Mesenchymal stem cell (in vitro differentiated cells and primary cell): ENCODE data around the gene BRME1.

Source experiments
- DNase-seq: peaks from one replicate; pipeline ENCODE4 v3.0.0-alpha.2; 2013
- H2AFZ ChIP-seq: one replicate; pipeline ENCODE4 v1.6.1; 2013; ENCODE audit warnings: low read depth, mild to moderate bottlenecking, control low read depth, inconsistent platforms, low read length, moderate library complexity
- H2AK5ac ChIP-seq: 2 replicates; pipeline ENCODE4 v1.6.1; 2013; ENCODE audit warnings: low read length, moderate library complexity, mild to moderate bottlenecking, inconsistent platforms; ENCODE audit not compliant: severe bottlenecking
- H2BK120ac ChIP-seq: one replicate; pipeline ENCODE4 v1.6.1; 2013; ENCODE audit warnings: low read depth, mild to moderate bottlenecking, inconsistent platforms, low read length, moderate library complexity
- H2BK12ac ChIP-seq, 2 experiments: one replicate each; pipeline ENCODE4 v1.6.1; 2013; ENCODE audit warnings: inconsistent platforms in 2 of 2, low read length in 2 of 2, mild to moderate bottlenecking in 2 of 2, moderate library complexity in 2 of 2, control low read depth in 1 of 2
- H2BK15ac ChIP-seq: one replicate; pipeline ENCODE4 v1.6.1; 2013; ENCODE audit warnings: mild to moderate bottlenecking, low read depth, inconsistent platforms; ENCODE audit not compliant: poor library complexity, severe bottlenecking
- H2BK5ac ChIP-seq: 2 replicates; pipeline ENCODE4 v1.6.1; 2013; ENCODE audit warnings: low read depth, mild to moderate bottlenecking, low read length, control low read depth, inconsistent platforms; ENCODE audit not compliant: poor library complexity, severe bottlenecking
- H3K14ac ChIP-seq, 2 experiments: one replicate each; pipeline ENCODE4 v1.6.1; 2013; ENCODE audit warnings: inconsistent platforms in 2 of 2, low read length in 2 of 2, control low read depth in 1 of 2, mild to moderate bottlenecking in 1 of 2, moderate library complexity in 1 of 2
- H3K18ac ChIP-seq, 2 experiments: one replicate each; pipeline ENCODE4 v1.6.1; 2013; ENCODE audit warnings: inconsistent platforms in 2 of 2, low read length in 2 of 2, control low read depth in 1 of 2, low read depth in 1 of 2, mild to moderate bottlenecking in 1 of 2
- H3K23ac ChIP-seq, 2 experiments: one replicate each; pipeline ENCODE4 v1.6.1; 2013; ENCODE audit warnings: inconsistent platforms in 2 of 2, low read length in 2 of 2, mild to moderate bottlenecking in 2 of 2, moderate library complexity in 2 of 2, control low read depth in 1 of 2
- H3K27ac ChIP-seq: 2 replicates; pipeline ENCODE4 v1.5.1; 2013; ENCODE audit warnings: mild to moderate bottlenecking, moderate library complexity, low read length, control low read depth, inconsistent platforms; ENCODE audit not compliant: poor library complexity, severe bottlenecking
- H3K27me3 ChIP-seq, 2 experiments: 2 replicates each; pipeline versions ENCODE4 v1.6.1 to v1.7.0; 2013; ENCODE audit warnings: low read length in 2 of 2, mild to moderate bottlenecking in 2 of 2, moderate library complexity in 2 of 2, control low read depth in 1 of 2, inconsistent platforms in 1 of 2; ENCODE audit not compliant: control insufficient read depth in 1 of 2, insufficient read depth in 1 of 2
- H3K36me3 ChIP-seq, 2 experiments: 2 replicates each; pipeline versions ENCODE4 v1.6.1 to v1.7.0; 2013; ENCODE audit warnings: low read length in 2 of 2, control low read depth in 1 of 2, inconsistent platforms in 1 of 2, low read depth in 1 of 2, mild to moderate bottlenecking in 1 of 2; ENCODE audit not compliant: insufficient read depth in 2 of 2, control insufficient read depth in 1 of 2
- H3K4ac ChIP-seq, 2 experiments: one replicate each; pipeline ENCODE4 v1.6.1; 2013; ENCODE audit warnings: inconsistent platforms in 2 of 2, low read length in 2 of 2, mild to moderate bottlenecking in 2 of 2, moderate library complexity in 2 of 2, control low read depth in 1 of 2, low read depth in 1 of 2
- H3K4me1 ChIP-seq: 2 replicates; pipeline ENCODE4 v1.6.1; 2013; ENCODE audit warnings: low read depth, low read length, control low read depth; ENCODE audit not compliant: control insufficient read depth, insufficient read depth
- H3K4me2 ChIP-seq: 2 replicates; pipeline ENCODE4 v1.6.1; 2013; ENCODE audit warnings: low read length, mild to moderate bottlenecking, inconsistent platforms; ENCODE audit not compliant: poor library complexity, severe bottlenecking
- H3K4me3 ChIP-seq, 2 experiments: 2 replicates each; pipeline versions ENCODE4 v1.5.1 to v1.7.0; 2013; ENCODE audit warnings: low read length in 2 of 2, mild to moderate bottlenecking in 2 of 2, control low read depth in 1 of 2, low read depth in 1 of 2; ENCODE audit not compliant: insufficient read depth in 1 of 2
- H3K79me1 ChIP-seq: replicated peaks from 2 replicates; pipeline ENCODE4 v1.6.1; 2013; ENCODE audit warnings: mild to moderate bottlenecking, control low read depth, low read length, inconsistent platforms; ENCODE audit not compliant: poor library complexity, severe bottlenecking
- H3K9ac ChIP-seq: 2 replicates; pipeline ENCODE4 v1.7.0; 2013; ENCODE audit warnings: mild to moderate bottlenecking, low read length, moderate library complexity
- H3K9me3 ChIP-seq: 2 replicates; pipeline ENCODE4 v1.7.0; 2013; ENCODE audit warnings: mild to moderate bottlenecking, low read length; ENCODE audit not compliant: control insufficient read depth
- H4K8ac ChIP-seq: one replicate; pipeline ENCODE4 v1.6.1; 2013; ENCODE audit warnings: inconsistent platforms, mild to moderate bottlenecking, low read length, moderate library complexity
- H4K91ac ChIP-seq: one replicate; pipeline ENCODE4 v1.6.1; 2013; ENCODE audit warnings: mild to moderate bottlenecking, low read length, inconsistent platforms
- WGBS: methylation state at CpG from one replicate; pipeline ENCODE4 v1.1.7; 2013; ENCODE audit warnings: mixed read lengths; 5-methylcytosine and 5-hydroxymethylcytosine counted together

BRME1 gene

DNA sequence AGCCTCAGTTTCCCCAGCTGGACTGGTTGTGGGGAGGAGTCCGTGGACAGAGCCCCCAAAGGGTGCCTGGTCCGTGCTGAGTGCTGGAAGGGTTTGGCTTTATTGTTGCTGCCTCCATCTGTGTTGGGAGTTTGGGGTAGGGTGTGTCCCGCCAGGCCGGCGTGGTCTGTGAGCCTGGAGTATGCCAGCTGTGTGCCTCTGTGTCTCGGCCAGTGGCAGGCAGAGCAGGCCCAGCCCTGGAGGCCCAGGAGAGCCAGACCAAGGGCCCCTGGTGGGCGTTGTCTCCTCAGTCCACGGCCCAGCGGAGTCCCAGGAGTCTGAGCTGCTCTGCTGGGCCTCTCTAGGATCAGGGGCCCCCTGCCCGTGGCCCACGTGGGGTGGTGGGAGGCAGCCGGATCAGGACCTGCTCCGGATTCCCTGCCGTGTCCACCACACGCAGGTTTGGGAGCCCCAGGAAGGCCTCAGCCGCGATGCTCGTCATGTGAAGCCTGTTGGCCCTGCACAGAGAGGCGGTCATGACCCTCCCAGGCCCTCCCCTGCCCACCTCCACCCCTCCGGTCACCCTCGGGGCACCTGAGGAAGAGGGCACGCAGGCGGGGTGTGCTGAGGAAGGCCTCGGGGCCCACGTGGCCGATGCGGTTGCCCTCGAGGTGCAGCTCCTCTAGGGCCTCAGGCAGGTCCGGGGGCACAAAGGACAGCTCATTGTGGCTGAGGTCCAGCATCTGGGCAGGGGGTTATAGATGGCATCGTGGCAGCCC lies 25.7 kb upstream of the BRME1 start:
- H2BK5ac ChIP-seq, result no peak overlapping the region
- H2BK12ac ChIP-seq, result no peak overlapping the region
- H3K4ac ChIP-seq, result no peak overlapping the region
- no peak overlapping the region for H3K4me3 ChIP-seq
- no peak overlapping the region for H4K91ac ChIP-seq
- no peak overlapping the region for H3K23ac ChIP-seq
- H2AFZ ChIP-seq, result no peak overlapping the region
- peaks cover 25 to 46% of the 10 kb centered on the region in 2 experiments for H3K36me3 ChIP-seq
- 93% methylated on average over 29 of the region's 30 CpGs for WGBS
- H3K79me1 ChIP-seq, result no peaks in the 10 kb centered on the region
- H3K14ac ChIP-seq, result no peak overlapping the region
- no peak overlapping the region for H3K18ac ChIP-seq
- no peak overlapping the region for H2BK15ac ChIP-seq
- DNase-seq, result no peak
- no peak overlapping the region for H3K27ac ChIP-seq
- H4K8ac ChIP-seq, result no peak overlapping the region
- no peak overlapping the region for H2BK120ac ChIP-seq
- peaks cover 3% of the 10 kb centered on the region for H3K4me1 ChIP-seq
- peaks cover 0 to 24% of the 10 kb centered on the region in 2 experiments for H3K27me3 ChIP-seq
- H2AK5ac ChIP-seq, result no peak overlapping the region
- H3K9ac ChIP-seq, result no peak overlapping the region
- no peak overlapping the region for H3K4me2 ChIP-seq
- H3K9me3 ChIP-seq, result no peaks in the 10 kb centered on the region

GRCh38 chr19:13930402-13930801 lies 24.5 kb upstream of the BRME1 start:
- Histone ChIP-seq H4K8ac (no peak overlapping the region), H3K9me3 (no peaks in the 10 kb centered on the region), H2AFZ (no peak overlapping the region), H3K23ac (no peak overlapping the region), H2BK120ac (no peak overlapping the region), H3K4me3 (no peak overlapping the region), H3K4me2 (no peak overlapping the region), H3K4me1 (no peaks in the 10 kb centered on the region), H2AK5ac (no peak overlapping the region), H3K27ac (no peak overlapping the region), H3K4ac (no peak overlapping the region), H4K91ac (no peak overlapping the region), H3K27me3 (peaks cover 0 to 17% of the 10 kb centered on the region in 2 experiments), H3K79me1 (no peaks in the 10 kb centered on the region), H2BK15ac (no peak overlapping the region), H3K36me3 (peaks cover 32 to 50% of the 10 kb centered on the region in 2 experiments), H2BK12ac (no peak overlapping the region), H3K18ac (no peak overlapping the region), H3K9ac (no peak overlapping the region), H2BK5ac (no peak overlapping the region), H3K14ac (no peak overlapping the region)
- DNase-seq, result no peak
- WGBS, result 98% methylated on average over 17 of the region's 17 CpGs

- no peaks in the 10 kb centered on the region for H3K4me1 ChIP-seq
- H3K4me2 ChIP-seq, result no peak overlapping the region
- no peak overlapping the region for H2BK5ac ChIP-seq
- H4K91ac ChIP-seq, result no peak overlapping the region
- no peak overlapping the region for H3K4ac ChIP-seq
- H2BK120ac ChIP-seq, result no peak overlapping the region
- no peak overlapping the region for H3K9ac ChIP-seq
- no peak overlapping the region for H3K23ac ChIP-seq
- H3K27me3 ChIP-seq, result peaks cover 0 to 15% of the 10 kb centered on the region in 2 experiments
- no peak overlapping the region for H2AFZ ChIP-seq
- H3K4me3 ChIP-seq, result peak overlapping the region in 1 of 2 experiments; percentile 10
- no peaks in the 10 kb centered on the region for H3K79me1 ChIP-seq
- H4K8ac ChIP-seq, result no peak overlapping the region
- H2BK15ac ChIP-seq, result no peak overlapping the region
- peaks cover 35 to 50% of the 10 kb centered on the region in 2 experiments for H3K36me3 ChIP-seq
- H2AK5ac ChIP-seq, result no peak overlapping the region
- H2BK12ac ChIP-seq, result no peak overlapping the region
- DNase-seq, result no peak
- no peak overlapping the region for H3K18ac ChIP-seq
- no peak overlapping the region for H3K27ac ChIP-seq
- 91% methylated on average over 12 of the region's 17 CpGs for WGBS
- H3K14ac ChIP-seq, result no peak overlapping the region
- H3K9me3 ChIP-seq, result no peaks in the 10 kb centered on the region
These were observed 24.0 kb upstream of the BRME1 start for GRCh38 chr19:13929956-13930355.

GRCh38 chr19:13929340-13929739 lies 23.4 kb upstream of the BRME1 start:
- Histone ChIP-seq H3K27ac (no peak overlapping the region), H3K27me3 (peaks cover 0 to 9% of the 10 kb centered on the region in 2 experiments), H3K36me3 (peaks cover 40 to 55% of the 10 kb centered on the region in 2 experiments), H3K4ac (no peak overlapping the region), H3K4me3 (peak overlapping the region in 1 of 2 experiments; percentile 20), H3K14ac (no peak overlapping the region), H3K4me1 (no peaks in the 10 kb centered on the region), H2AK5ac (no peak overlapping the region), H2BK15ac (no peak overlapping the region), H2BK5ac (no peak overlapping the region), H3K18ac (no peak overlapping the region), H3K79me1 (no peaks in the 10 kb centered on the region), H3K9me3 (no peaks in the 10 kb centered on the region), H3K4me2 (no peak overlapping the region), H4K91ac (no peak overlapping the region), H3K9ac (no peak overlapping the region), H4K8ac (no peak overlapping the region), H3K23ac (no peak overlapping the region), H2AFZ (no peak overlapping the region), H2BK12ac (no peak overlapping the region), H2BK120ac (no peak overlapping the region)
- no peak for DNase-seq
- WGBS, result 97% methylated on average over 10 of the region's 12 CpGs
